HG02678 (cell line): Measurements from ENCODE around the gene KNSTRN.

Experiments used
- ATAC-seq: cut with Tn5 transposase; IDR thresholded peaks from one replicate; pipeline ENCODE4 v1.9.1; 2021; ENCODE audit warnings: mild to moderate bottlenecking, moderate library complexity; ENCODE audit not compliant: unreplicated experiment

The KNSTRN gene

GRCh38 chr15:40365624-40366456 is 16.7 kb upstream of the KNSTRN start:
- no peak for ATAC-seq

- ATAC-seq: no peak
These were observed 15.8 kb upstream of the KNSTRN start for GRCh38 chr15:40366457-40367370.

- no peak for ATAC-seq
These were observed 15.2 kb upstream of the KNSTRN start for GRCh38 chr15:40367371-40367685.

- peak; percentile 85 for ATAC-seq
These were observed 14.6 kb upstream of the KNSTRN start for GRCh38 chr15:40367686-40368611.

GRCh38 chr15:40368719-40369473 is 13.6 kb upstream of the KNSTRN start:
- ATAC-seq: no peak

GRCh38 chr15:40369474-40369869 is 13.0 kb upstream of the KNSTRN start:
- no peak for ATAC-seq

- ATAC-seq: no peak
These were observed 12.6 kb upstream of the KNSTRN start for GRCh38 chr15:40369971-40370370.

GRCh38 chr15:40372981-40373380 is 9.5 kb upstream of the KNSTRN start:
- ATAC-seq: no peak

GRCh38 chr15:40377606-40378005 is 4.9 kb upstream of the KNSTRN start:
- no peak for ATAC-seq

- no peak for ATAC-seq
These were observed 3.1 kb upstream of the KNSTRN start for GRCh38 chr15:40379374-40379773.

GRCh38 chr15:40379853-40380252 is 2.7 kb upstream of the KNSTRN start:
- no peak for ATAC-seq

GRCh38 chr15:40380636-40381035 is 1.9 kb upstream of the KNSTRN start:
- no peak for ATAC-seq

GRCh38 chr15:40381818-40382529 is 547 bp upstream of the KNSTRN start:
- no peak for ATAC-seq

- no peak for ATAC-seq
These were observed 4.0 kb downstream of the KNSTRN start for GRCh38 chr15:40386480-40386879.

GRCh38 chr15:40388941-40389823 is 6.7 kb downstream of the KNSTRN start:
- ATAC-seq: no peak

- no peak for ATAC-seq
These were observed 7.5 kb downstream of the KNSTRN start for GRCh38 chr15:40389824-40390595.

- ATAC-seq: no peak
These were observed 10.7 kb downstream of the KNSTRN start for GRCh38 chr15:40392986-40393948.
